Measurements from ENCODE around the gene TBX19. TPM values are rescaled to one million over a fixed set of nuclear protein-coding genes. Genes with fewer than 3 reads are reported as not detected.

Gene TBX19
- total RNA-seq, 1 donor from 2014 or later: 0.60 TPM

DNA sequence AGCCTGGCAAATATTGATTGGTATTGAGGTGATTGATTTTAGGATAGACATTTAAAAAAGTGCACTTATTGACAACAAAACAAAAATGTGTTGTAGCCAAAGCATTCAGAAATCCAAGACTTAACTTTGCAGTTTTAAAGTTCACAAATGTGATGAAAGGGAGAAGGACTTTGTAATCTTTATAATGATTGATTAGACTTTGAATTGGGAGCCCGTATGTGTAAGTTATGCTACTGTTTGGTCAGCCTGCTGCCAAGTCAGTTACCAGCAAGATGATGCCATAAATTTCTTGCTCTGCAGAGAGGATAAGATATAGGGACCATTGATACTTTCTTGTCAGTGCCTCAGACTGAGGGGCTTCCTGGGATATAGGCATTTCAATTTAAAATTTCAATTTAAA lies 39.5 kb downstream of the TBX19 start:
- DNase-seq (ENCODE audit: low read depth in 2 of 2): no peak

DNA sequence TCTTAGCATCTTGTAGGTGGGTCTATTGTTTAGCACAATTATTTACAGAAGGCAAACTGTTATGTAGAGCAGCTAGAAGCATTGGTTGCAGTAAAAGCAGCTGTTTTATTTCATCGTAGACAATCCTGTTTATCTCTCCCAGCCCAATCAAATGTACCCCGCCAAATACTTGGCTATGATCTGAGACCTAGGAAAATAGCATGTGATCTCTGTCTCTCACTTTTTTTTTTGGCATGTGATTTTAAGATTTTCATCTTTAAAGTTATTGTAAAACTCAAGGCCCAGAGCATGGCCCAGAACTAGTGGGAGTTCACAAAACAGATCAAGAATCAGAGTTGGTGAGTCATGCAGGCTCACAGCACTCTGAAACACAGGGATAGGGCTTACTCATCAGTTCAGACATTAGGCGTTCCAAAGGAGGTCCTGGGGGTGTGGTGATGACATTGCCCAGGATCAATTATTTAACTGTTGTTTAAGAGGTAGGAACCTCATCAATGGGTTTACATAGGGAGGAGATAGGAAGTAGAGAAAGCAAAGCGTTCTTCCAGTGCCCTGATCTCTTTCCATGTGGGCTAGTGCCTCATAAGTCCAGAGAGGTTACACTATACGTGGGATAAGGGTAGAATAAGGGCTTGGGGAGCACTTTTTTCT lies 40.2 kb downstream of the TBX19 start:
- peak; percentile 20 to 86 for DNase-seq (ENCODE audit: low read depth in 2 of 2)

DNA sequence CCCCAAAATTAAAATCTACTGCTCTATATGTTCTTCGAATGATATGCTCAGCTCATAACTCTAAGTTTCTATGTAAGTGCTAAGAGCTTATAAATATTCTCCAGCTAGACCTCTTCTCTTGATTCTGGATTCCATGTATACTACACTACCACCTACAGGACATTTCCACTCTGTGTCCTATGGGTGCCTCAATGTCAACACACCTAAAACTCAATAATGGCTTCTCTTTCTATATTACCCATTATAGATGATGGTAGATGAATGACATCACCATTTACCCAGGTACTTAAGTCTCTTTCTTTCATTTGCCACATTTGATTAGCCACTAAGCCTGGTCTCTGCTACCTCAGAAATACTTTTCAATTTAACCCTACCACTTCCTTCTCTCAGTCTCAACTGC lies 41.3 kb downstream of the TBX19 start:
- peak; percentile 57 to 64 for DNase-seq (ENCODE audit: low read depth in 2 of 2)

DNA sequence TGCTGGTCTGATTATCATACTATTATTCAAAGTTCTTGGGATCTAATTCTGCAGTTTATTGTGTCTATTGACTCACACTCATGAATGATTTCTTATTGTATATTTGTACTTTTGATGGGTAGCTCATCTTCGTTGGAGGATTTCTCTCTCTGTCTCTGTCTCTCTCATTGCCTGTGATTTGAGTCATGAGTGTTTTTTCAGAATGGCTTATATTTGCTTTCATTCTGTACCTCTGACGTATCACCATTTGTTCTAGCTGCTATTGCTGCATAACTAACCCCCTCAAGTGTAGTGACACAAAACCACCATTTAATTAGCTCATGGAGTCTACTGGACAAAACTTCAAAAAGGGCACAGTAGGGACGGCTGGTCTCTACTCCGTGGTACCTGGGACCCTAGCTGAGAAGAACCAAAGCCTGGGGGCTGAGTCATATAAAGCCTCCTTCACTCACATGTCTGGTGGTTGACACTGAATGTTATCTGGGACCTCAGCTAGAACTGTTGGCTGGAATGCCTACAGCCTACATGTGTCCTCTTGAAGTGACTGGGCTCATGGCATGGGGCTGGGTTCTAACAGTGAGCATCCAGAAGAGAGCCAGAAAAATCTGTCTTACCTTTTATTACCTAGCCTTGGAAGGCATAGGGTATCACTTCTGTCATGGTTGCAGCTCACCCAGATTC lies 44.2 kb downstream of the TBX19 start:
- no peak for DNase-seq (ENCODE audit: low read depth in 2 of 2)

DNA sequence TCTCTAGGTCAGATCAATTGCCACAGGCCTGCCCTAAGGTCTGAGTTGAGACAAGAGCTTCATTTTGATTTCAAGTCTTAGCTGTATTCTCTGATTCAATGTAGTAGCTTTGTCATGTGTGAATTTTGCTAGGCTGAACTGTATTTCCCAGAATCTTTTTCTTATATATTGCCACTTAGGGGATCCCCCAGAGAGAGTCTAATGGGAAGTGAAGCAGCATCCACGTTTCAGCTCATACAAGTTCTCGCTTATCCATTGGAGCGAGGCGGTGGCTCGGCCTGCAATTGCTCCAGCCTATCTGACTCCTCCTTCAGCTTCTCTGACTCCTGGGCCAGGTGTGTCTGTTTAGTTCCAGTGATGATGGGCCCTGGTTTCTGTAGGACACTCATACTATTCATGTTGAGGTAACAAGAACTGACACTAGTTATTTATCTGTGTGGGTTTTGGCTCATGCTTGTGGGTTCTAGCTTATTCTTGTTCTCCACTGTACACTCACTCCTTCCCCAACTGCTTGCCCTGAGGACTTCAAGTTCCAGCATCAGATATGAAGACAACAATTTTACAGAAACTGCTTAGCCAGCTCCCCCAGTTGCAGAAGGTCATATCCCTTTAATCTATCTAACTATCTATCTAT lies 48.2 kb downstream of the TBX19 start:
- no peak for DNase-seq (ENCODE audit: low read depth in 2 of 2)

DNA sequence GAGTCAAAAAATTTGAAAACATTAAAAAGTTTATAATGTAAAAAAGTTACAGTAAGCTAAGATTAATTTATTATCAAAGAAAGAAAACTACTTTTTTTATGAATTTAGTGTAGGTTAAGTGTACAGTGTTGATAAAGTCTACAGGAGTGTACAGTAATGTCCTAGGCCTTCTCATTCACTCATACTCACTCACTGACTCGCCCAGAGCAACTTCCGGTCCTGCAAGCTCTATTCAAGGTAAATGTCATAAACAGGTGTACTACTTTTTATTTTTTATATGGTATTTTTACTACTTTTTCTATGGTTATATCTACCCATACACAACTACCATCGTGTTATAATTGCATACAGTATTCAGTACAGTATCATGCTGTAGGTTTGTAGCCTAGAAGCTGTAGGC lies 49.6 kb downstream of the TBX19 start:
- DNase-seq (ENCODE audit: low read depth in 2 of 2): no peak

DNA sequence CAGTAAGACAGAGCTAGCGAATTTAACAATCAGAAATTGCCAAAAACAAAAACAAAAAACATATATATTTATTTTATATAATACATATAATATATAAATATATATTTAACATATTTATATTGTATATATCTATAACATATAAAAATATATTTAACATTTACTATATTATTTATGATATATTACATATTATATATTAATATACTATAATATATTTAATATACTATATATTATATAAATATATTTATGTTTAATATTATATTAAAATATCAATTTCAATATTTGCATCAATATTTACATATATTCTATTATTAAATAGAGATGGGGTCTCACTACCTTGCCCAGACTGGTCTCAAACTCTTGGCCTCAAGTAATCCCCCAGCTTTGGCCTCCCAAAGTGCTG lies 50.9 kb downstream of the TBX19 start:
- DNase-seq (ENCODE audit: low read depth in 2 of 2): no peak

DNA sequence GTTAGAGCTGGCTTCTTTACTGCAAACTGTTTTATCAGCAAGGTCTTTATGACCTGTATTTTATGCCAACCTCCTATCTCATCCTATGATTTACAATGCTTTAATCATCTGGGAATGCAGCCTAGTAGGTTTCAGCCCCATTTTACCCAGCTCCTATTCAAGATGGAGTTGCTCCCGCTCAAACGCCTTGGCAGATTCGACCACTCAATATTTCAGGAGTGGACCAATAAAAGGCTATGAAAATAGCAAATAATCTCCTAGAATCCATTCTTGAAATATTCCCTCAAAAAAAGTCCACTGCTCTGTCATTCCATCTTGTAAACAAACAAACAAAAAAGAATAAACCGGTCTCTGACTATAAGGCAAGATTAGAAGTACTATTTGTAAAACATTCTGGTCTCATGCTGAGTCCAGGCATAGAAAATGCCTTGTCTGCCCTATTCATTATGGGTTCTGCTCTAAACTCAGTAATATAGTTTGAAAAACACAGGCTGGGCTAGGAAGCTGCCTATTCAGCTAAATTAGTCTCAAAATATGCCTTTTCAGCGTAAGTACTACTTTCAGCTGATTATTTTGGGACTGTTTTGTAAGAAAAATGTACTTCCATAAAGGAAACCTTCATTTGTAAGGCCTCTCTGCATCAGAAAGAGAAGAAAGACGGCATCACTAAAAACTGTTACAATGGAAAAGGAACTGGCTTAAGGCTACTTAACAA lies 53.0 kb downstream of the TBX19 start:
- DNase-seq (ENCODE audit: low read depth in 2 of 2): no peak

DNA sequence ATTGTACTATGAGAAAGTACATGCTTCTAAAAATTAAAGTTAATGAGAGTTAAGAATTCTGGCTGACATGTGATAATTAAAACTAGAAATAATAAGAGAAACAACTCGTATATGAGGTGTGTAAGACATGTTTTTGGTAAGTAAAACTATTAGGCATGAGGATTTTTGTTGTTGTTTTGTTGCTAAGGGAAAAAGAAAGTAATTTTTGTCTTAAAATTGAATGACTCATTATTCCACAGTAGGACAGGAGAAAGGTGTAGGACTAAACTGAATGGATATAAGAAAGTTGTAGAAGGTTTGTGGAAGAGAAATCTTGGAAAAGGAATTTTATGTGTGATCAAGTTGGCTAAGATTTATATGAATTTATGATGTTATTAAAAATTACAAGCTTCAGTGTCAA lies 54.8 kb downstream of the TBX19 start:
- DNase-seq (ENCODE audit: low read depth in 2 of 2): peak in 1 of 2 donors; percentile 15

DNA sequence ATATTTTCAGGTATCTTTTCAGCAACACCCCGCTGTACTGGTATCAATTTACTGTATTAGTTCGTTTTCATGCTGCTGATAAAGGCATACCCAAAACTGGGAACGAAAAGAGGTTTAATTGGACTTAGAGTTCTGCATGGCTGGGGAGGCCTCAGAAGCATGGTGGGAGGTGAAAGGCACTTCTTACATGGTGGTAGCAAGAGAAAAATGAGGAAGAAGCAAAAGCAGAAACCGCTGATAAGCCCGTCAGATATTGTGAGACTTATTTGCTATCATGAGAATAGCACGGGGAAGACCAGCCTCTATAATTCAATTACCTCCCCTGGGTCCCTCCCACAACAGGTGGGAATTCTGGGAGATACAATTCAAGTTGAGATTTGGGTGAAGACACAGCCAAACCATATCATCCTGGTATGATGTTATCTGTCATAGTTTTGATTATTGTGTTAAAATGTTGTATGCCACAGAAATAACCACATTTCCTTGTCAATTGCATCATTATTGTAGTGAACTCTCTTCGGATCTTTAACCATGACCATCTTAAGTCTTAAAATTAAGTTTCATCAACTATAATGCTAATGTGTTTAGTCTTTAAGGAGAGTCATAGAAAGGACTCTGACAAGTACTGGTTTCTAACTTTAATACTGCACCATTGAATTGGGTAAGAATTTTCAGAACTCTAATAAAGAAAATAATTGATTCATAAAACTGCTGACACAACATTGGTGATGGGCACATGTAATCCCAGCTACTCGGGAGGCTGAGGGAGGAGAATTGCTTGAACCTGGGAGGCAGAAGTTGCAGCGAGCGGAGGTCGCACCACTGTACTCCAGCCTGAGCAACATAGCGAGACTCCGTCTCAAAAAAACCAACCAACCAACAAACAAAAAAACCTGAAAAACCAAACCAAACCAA lies 58.2 kb downstream of the TBX19 start:
- no peak for DNase-seq (ENCODE audit: low read depth in 2 of 2)

DNA sequence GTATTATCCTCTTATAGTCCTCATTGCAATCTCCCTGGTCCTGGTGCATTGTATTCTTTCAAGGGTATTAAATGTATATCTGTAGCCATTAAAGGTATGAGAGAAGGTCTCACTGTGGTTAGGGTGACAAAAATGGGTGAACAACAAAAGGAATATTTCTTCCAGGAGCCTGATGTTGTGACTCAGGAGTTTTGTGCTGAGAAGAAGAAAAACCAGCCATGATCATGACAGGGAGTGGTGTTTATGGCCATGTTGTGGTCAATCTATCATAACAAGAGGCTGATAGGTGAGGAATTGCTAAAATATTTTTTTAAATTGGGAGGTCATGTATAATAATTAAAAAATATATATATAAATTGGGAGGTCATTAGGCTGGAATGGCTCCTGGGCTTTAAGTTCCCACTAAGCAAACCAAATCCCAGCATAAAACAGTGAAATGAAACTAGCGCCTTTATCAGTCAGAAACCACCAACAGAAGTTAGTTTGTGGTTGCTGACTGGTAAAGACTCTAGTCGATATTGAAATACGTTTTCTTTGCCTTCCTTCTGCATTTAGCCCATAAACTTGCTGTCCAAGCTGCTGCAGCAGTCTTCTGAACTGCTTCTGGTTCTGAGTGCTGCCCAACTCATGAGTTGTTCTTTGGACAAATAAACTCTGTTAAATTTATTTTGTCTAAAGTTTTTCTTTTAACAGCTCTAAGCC lies 60.3 kb downstream of the TBX19 start:
- DNase-seq (ENCODE audit: low read depth in 2 of 2): no peak

DNA sequence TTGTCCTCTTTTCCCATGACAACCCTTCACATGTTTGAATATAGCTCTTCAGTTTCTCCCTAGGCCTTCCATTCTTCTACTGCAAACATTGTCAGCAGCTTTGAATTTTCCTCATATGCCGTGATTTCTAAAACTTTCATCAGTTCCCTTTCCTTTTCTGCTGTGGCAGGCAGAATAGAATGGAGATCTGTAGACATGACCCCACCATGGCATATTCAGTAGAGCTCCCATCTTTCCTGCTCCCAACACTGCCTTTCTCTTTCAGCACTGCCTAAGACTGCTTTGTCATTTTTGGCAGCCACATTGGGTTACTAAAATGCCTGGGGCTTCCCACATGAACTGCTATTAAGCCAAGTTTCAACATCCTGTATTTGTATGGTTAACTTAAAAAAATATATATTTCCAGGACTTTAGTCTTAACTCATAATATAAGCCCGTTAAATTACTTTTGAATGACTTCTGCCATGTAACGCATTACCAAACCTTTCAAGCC lies 60.9 kb downstream of the TBX19 start:
- peak in 1 of 2 donors; percentile 61 for DNase-seq (ENCODE audit: low read depth in 2 of 2)

DNA sequence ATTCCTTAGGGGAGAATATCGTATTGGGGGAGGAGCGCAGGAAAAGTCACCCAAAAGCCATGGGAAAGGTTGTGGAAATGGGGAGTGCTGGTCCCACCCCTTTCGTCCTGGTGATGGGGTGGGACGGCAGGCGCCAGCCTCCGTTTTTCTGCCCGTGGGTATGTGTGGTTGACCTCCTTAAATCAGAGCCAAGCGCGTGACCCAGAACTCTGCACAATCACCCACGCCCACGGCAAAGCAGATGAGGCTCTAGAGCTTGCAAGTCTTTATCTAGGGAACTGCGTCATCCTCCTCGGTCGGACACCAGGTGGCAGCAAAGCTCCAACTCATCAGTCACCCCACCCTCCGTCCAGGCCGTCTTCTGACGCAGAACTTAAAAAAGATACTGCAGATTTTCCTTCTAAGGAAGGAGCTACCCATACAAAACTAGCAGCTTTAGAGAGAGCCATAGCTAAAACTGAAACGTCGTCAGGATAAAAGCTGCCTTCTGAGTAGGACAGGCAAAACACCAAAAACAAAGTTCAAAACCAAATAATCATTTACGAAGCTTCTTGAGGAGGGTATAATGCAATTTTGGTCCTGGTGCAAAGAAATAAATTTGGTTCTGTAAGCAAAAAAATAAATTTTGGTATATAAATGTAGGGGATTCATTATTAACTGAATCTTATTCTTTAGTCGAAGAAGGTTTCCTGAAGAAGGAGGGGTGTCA lies 62.0 kb downstream of the TBX19 start:
- DNase-seq (ENCODE audit: low read depth in 2 of 2): peak; percentile 83 to 89

DNA sequence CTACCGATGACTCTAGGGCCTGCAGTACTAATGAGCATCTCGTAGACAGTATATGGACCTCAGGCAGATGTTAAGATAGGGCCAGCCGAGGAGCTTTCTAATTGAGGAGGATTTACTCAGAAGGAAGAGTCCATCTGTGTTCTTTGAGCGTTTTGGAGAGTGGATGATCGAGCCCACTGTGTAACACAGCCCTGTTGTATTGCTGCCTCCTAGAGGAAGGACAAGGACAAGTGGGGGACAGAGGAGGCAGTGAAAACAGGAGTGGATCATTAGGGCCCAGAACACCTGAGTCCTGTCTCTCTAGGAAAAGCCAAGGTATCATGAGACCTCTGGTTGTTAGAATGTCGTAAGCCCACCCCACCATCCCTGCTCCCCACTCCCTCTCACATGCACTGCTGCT lies 62.9 kb downstream of the TBX19 start:
- DNase-seq (ENCODE audit: low read depth in 2 of 2): peak; percentile 10 to 24

DNA sequence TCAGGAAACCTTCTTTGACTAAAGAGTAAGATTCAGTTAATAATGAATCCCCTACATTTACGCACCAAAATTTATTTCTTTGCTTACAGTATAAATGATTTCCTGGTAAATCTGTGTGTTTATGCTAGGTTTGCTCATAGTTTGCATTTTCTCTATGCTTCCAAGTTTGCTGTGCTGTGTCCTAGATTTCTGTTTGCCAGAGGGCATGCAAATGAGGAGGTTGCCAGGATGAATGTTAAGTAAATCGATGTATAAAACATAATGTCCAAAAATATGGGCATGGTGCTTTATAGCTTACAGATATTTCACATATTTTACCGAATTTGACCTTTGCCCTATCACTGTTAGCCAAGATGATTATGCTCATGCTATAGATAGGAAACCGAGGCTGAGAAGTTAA lies 63.8 kb downstream of the TBX19 start:
- DNase-seq (ENCODE audit: low read depth in 2 of 2): no peak

DNA sequence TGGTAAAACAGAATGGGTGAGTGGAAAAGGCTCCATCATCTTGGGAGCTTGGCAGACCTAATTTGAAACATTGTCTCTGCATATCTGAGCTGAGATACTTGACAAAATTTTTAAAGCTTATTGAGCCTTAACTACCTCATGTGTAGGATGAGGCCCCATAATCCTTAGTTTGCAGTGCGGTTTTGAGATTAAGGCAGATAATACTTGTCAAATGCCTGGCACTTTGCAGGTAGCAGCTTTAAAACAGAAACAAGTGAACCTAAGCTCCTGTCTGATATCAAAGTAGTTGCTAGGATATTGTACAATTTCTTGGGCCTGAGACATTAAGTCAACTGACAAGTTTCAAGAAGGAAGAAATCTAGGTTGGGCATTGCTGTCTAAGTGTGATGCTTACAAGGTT lies 65.3 kb downstream of the TBX19 start:
- no peak for DNase-seq (ENCODE audit: low read depth in 2 of 2)

DNA sequence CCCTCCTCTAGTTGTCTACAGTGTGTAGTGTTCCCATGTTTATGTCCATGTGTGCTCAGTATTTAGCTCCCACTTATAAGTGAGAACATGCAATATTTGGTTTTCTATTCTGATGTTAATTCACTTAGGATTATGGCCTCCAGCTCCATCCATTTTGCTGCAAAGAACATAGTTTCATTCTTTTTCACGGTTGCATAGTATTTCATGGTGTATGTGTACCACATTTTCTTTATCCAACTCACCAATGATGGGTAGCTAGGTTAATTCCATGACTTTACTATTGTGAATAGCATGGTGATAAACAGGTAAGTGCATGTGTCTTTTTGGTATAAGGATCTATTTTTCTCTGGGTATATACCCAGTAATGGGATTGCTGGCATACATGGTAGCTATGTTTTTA lies 67.0 kb downstream of the TBX19 start:
- DNase-seq (ENCODE audit: low read depth in 2 of 2): no peak

DNA sequence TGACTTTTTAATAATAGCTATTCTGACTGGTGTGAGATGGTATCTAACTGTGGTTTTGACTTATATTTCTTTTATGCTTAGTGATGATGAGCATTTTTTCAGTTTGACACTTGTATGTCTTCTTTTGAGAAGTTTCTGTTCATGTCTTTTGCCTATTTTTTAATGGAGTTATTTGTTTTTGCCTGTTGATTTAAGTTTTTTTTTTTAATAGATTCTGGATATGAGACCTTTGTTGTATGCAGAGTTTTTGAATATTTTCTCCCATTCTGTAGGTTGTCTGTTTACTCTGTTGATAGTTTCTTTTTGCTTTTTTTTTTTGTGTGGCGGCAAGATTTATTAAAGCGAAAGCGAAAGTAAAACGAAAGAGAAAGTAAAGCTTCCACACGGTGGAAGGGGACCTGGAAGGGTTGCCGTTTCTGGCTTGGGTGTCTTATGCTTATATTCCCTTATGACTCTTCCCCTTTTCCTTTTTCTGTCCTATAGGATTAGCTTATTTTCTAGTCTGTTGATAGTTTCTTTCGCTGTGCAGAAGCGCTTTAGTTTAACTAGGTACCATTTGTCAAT lies 67.6 kb downstream of the TBX19 start:
- DNase-seq (ENCODE audit: low read depth in 2 of 2): peak; percentile 46 to 51

All from lung microvascular endothelial cell (primary cell).